ENCODE results near the gene COX4I1.

Gene COX4I1

DNA sequence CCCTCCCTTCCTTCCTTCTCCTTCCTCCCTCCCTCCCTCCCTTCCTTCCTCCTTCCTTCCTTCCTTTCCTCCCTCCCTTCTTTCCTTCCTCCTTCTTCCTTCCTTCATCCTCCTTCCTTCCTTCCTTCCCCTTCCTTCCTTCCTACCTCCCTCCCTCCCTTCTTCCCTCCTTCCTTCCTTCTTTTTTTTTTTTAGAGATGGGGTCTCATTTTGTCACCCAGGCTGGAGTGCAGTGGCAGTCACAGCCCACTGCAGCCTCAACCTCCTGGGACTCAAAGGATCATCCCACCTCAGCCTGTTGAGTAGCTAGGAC is 44.6 kb downstream of the COX4I1 start:
- no peak for DNase-seq

GRCh38 chr16:85844786-85845185 is 45.3 kb downstream of the COX4I1 start:
- DNase-seq: peak; percentile 11

DNA sequence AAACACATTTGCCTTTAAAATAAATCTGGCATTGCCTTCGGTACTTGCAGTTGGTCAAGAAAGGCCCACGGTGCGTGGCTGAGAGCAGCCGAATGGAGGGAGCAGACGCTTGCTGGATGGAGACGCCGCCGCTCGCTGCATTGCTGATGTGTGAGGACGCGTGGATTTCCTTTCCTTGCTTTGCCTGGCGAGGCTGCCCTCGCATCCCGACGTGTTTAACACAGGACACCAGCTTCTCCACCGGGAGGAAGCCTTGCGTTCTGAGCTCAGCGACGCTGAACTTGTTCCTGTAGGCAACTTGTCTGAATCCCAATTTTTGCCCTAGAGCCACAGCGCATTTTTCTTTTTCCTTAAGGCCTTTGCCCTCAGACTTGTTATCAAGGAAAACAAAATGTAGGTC is 45.8 kb downstream of the COX4I1 start:
- DNase-seq: no peak

DNA sequence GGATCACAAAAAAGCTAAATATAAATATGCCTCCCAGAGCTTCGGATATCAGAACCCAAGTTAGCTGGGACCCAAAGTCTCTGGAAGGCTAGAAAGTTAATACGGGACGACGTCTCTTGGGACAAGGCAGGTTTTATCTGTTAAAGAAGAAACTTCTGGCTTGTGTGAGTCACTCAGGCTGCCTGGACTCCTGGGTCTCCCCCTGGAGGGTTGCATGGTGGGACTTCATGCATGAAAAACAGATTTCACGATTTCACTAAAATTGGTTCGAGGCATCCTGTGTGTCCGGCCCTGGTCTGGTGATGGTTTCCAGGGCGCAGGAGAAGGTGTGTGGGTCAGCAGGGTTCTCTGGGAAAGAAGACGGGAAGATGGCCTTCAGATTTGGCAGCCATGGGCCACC is 47.0 kb downstream of the COX4I1 start:
- no peak for DNase-seq

DNA sequence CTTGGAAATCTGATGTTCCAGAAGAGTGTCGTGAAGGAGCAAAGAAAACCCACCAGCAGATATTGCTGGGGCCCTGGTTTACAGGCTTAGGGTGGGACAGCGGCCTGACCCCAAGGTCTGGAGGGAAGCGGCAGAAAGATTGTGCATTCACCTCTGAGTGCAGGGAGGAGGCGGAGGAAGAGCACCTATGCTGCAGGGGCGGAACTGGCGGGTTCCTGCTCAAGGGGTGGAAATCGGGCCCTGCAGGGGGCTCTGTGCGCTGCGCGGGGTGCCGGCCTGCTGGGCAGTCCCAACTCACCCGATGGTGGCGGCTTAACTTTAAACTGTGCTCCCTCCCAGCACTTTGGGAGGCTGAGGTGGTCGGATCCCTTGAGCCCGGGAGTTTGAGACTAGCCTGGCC is 47.5 kb downstream of the COX4I1 start:
- DNase-seq: no peak

DNA sequence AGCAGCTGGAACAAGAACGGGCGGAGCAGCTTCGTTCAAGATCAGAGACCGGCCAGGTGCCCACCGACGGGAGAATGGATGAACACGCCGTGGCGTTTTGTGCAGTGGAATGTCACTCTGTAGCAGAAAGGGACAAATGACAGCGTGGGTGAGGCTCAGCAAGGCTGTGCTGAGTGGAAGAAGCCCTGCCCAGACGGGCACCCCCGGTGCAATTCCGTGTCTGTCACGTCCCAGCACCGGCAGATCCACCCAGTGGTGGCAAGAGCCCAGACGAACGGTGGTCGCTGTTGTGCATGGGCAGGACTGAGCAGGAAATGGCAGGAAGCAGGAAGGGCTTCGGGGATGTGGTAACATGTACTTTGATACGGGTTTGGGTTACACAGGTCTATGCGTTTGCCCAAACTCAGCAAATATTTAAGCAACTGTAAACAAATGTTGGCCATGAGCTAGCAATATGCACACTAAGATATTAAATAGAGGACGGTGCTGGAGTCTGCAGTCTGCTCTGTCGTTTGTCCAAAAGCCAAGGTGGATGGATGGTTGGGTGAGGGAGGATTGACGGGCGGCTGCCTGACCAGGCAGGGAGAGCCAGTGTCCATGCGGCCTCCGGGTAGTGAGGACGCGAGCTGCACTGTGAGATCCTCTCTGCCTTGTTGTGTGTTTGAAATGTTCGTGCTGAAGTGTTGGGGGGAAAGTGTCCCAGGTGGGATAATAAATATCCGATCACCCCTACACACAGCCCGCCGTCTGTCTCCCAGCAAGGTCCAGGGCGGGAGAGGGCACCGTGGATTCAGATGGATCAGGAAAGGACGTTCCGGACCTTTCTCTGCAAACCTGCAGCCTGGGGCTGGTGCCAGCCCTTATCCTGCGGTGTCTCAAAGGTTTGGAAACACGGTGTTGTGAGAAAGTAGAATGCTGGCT is 48.4 kb downstream of the COX4I1 start:
- no peak for DNase-seq

- DNase-seq: no peak
Measured at GRCh38 chr16:85848986-85849385, 49.5 kb downstream of the COX4I1 start.

DNA sequence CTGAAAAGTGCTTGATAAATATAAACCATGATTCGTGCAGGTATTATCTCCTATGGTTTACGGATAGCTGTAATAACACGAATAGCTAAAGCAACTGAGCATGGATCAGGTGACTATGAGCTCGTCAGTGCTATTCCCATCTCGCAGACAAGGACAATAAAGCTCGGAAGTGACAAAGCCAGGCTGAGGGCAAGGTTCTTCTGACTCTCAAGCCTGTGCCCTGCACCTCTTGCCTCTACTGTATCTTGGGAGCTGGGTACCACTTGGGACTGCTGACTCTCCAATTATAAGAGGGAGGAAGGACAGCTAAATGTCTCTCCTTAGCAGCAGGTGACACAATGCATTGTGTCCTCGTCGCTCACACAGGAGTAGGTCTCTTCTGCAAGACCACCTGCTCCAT is 49.9 kb downstream of the COX4I1 start:
- no peak for DNase-seq

DNA sequence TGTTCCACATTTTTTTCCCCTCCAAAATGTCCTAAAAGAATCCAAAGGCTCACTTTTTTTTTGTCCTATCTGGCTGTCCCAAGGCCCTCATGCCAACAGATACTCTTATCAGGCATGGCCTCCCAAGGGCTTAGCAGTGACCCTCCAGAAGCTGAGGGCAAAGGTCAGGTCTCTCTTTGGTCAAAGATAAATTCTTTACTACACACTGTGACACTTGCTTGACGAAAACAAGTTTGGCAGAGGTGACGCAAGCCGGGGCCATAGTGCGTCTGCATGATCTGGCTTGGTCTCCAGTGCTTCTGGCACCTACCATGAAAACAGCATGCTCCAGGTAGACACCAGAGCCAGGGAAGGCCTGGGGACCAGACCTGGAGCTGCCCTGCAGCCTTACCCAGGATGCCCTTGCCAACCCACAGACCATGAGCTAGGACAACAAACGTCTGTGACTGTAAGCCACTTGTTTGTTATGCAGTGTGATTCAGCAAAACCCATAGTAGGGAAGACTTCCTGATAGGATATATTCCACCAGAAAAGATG is 50.9 kb downstream of the COX4I1 start:
- no peak for DNase-seq

GRCh38 chr16:85851034-85851785 is 51.7 kb downstream of the COX4I1 start:
- no peak for DNase-seq

- DNase-seq: no peak
Measured at GRCh38 chr16:85853547-85854545, 54.4 kb downstream of the COX4I1 start.

DNA sequence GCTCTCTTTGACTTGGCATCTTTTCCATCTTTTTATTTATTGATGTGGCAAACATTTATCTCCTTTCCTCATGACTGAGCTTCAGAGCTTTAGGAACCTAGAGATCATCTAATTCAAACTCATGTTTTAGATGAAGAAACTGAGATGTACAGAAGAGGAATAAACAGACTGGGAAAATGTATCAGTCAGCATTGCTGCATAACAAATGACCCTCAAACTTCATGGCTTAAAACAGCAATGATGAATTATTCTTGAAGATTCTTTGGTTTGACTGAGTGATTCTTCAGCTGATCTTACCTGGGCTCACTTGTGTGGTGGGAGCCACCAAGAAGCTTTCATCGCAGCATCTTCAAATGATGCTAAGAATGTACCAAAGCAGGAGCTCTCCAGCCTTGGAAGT is 55.4 kb downstream of the COX4I1 start:
- DNase-seq: no peak

GRCh38 chr16:85856079-85856478 is 56.6 kb downstream of the COX4I1 start:
- DNase-seq: no peak

DNA sequence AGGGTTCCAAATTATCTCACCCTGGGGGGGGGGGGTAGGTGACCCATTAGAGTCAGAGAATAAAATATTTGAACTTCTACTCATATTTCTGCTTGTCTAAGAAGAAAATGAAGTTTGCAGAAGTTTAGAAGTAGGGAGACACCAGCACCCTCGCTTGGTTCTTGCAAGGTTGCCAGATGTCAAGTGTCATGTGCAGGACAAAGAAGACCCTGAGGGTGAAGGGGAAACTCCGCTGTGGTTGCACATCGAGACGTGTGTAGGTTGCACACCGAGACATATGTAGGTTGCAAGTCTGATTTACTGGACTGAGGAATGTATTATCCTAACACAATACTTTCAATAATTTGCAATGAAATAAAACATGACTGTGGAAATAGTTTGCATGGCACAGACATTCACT is 57.1 kb downstream of the COX4I1 start:
- no peak for DNase-seq
